Thyroid gland (tissue), 4 donors: ENCODE measurements around the gene BCL3.

Source experiments
- CTCF ChIP-seq, 6 experiments: fragments of 200-600 bp in 3 of 6; fragments of 450-650 bp in 3 of 6; sonication (generic) in 3 of 6; IDR thresholded peaks; one replicate each; pipeline ENCODE4 v1.5.1; 2016 to 2019; ENCODE audit warnings: antibody characterized with exemption in 6 of 6, mild to moderate bottlenecking in 2 of 6, inconsistent platforms in 1 of 6, moderate library complexity in 1 of 6
- POLR2A ChIP-seq, 2 donors: fragments of 450-650 bp; IDR thresholded peaks; one replicate each; pipeline ENCODE4 v1.6.1; 2017; ENCODE audit warnings: antibody characterized with exemption in 2 of 2, mild to moderate bottlenecking in 2 of 2, moderate library complexity in 1 of 2

GRCh38 chr19:44706506-44707236 lies 41.8 kb upstream of the BCL3 start:
- TF ChIP-seq CTCF (IDR thresholded peaks at IDR 0.05) (no peak), POLR2A (IDR thresholded peaks at IDR 0.05) (no peak)
